Activated naive CD8-positive, alpha-beta T cell treated with anti-CD3 and anti-CD28 coated beads, Interleukin-2, amount 10 ng/mL, durations not matched to agents 7 days and 5 days (primary cell): ENCODE results near the gene C8B. TPM values are rescaled to one million over a fixed set of nuclear protein-coding genes. Genes with fewer than 3 reads are reported as not detected.

Experiments used
- ATAC-seq: fragments of 150-1000 bp; cut with Tn5 transposase; one replicate; pipeline ENCODE4 v1.10.0; 2021; ENCODE audit warnings: low read depth, moderate library complexity
- POLR2A ChIA-PET: fragments of 350-600 bp; sonication (Branson Sonifier 250); formaldehyde crosslinking; loops from one replicate; lab custom pipeline; 2021; ENCODE audit warnings: antibody characterized with exemption; lab: Charles Lee
- DNase-seq: peaks from one replicate; pipeline ENCODE4 v3.0.0; 2021
- H3K27ac Mint-ChIP-seq: one replicate; pipeline ENCODE4 v1.8.0; 2022; ENCODE audit warnings: mild to moderate bottlenecking, mixed read lengths
- H3K27me3 Mint-ChIP-seq: one replicate; pipeline ENCODE4 v1.8.0; 2022; ENCODE audit warnings: mild to moderate bottlenecking, moderate library complexity, mixed read lengths
- H3K36me3 Mint-ChIP-seq: one replicate; pipeline ENCODE4 v1.8.0; 2021; ENCODE audit warnings: mild to moderate bottlenecking, mixed read lengths
- H3K4me1 Mint-ChIP-seq: one replicate; pipeline ENCODE4 v1.8.0; 2021; ENCODE audit warnings: mixed read lengths
- H3K4me3 Mint-ChIP-seq: one replicate; pipeline ENCODE4 v1.8.0; 2022; ENCODE audit warnings: mild to moderate bottlenecking, moderate library complexity, mixed read lengths
- H3K9me3 Mint-ChIP-seq: one replicate; pipeline ENCODE4 v1.8.0; 2021; ENCODE audit warnings: mixed read lengths
- total RNA-seq, 2 experiments: library from RNA; stranded (reverse); gene quantifications; one replicate each; pipeline ENCODE4 v1.2.3, GENCODE V29; 2021

C8B gene
- total RNA-seq, 2 experiments from 2014 or later = not detected

DNA sequence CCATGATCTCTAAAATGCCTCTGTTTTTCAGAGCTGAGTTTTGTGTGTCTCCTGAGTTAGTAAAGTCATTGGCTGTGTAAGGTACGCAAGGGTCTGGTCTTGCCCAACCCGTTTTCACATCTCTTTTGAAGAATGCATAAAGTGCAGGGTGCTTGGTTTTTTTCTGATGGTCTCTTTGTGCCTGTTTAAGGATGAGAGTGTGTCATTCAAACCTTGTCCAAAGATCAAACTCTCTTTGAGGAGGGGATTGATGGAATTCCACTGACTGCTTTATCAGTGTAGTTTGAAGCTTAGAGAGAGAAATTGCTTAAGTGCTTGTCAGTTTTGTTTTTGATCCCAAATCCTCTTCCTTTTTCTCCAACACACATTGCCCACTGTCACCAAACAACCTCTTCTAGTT is 20.0 kb upstream of the C8B start:
- ATAC-seq (no peak), DNase-seq (no peak)
- no peak overlapping the region for H3K27ac Mint-ChIP-seq
- H3K4me3 Mint-ChIP-seq = no peak overlapping the region
- no peaks in the 10 kb centered on the region for H3K9me3 Mint-ChIP-seq
- peaks cover 4% of the 10 kb centered on the region for H3K27me3 Mint-ChIP-seq
- no peaks in the 10 kb centered on the region for H3K4me1 Mint-ChIP-seq
- POLR2A ChIA-PET = no interaction called here
- H3K36me3 Mint-ChIP-seq = no peaks in the 10 kb centered on the region

DNA sequence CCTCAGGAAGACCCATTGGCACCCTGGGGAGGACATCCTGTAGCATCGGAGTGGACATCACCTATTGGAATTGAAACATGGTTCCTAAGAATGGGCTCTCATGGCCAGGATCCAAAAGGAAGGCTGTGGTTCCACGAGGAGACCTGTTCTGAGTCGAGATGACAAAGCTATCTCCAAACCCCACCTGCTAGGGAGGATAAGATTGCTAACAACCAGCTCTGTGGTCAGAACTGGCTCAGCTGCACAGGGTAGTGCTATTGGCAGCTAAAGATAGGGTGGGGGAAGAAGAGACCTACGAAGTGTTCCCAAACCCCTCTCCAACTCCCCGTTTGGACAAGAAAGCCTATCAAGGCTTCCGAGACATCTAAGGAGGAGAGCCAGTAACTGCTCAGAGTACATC is 17.7 kb upstream of the C8B start:
- no peaks in the 10 kb centered on the region for H3K36me3 Mint-ChIP-seq
- DNase-seq (no peak), ATAC-seq (no peak)
- H3K4me1 Mint-ChIP-seq = no peaks in the 10 kb centered on the region
- H3K27me3 Mint-ChIP-seq = peaks cover 7% of the 10 kb centered on the region
- H3K27ac Mint-ChIP-seq = no peak overlapping the region
- no peaks in the 10 kb centered on the region for H3K9me3 Mint-ChIP-seq
- no peak overlapping the region for H3K4me3 Mint-ChIP-seq
- POLR2A ChIA-PET = no interaction called here

DNA sequence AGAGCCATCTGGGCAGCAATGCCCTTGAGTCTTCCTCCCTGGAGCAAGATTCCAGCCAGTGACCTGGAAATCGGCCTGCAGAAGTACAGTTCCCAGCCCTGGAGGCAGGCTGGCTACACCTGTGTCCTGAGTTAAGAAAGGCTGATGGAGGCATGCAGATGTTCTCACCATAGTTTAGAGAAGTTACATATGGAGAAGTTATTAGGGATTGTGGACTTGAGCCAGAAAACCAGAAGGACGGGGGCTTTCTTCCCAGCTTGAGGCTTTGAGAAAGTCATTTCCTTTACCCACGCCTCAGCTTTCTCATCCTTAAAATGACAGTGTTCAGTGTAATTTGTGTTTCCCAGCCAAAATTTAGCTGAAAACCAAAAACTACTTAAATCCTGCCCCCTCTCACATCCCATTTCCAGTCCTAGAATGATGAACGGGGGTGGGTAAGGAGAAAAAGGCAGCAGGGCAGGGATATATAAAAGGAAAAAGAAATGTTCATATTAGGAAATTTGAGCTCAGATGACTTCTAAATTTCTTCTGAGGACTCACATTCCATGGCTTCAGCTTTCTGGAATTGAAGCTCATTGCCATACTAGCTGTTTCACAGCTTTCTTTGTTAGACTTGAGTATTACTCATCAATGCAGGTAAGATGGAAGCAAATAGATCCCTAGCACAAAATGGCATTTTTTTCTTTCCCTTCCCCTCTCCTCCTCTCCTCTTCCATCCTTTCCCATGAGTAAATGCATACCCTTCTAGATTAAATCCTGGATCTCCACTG is 14.4 kb upstream of the C8B start:
- no peaks in the 10 kb centered on the region for H3K4me1 Mint-ChIP-seq
- no peaks in the 10 kb centered on the region for H3K9me3 Mint-ChIP-seq
- no peak overlapping the region for H3K27ac Mint-ChIP-seq
- DNase-seq (no peak), ATAC-seq (no peak)
- peaks cover 4% of the 10 kb centered on the region for H3K27me3 Mint-ChIP-seq
- POLR2A ChIA-PET = no interaction called here
- H3K36me3 Mint-ChIP-seq = no peaks in the 10 kb centered on the region
- no peak overlapping the region for H3K4me3 Mint-ChIP-seq

DNA sequence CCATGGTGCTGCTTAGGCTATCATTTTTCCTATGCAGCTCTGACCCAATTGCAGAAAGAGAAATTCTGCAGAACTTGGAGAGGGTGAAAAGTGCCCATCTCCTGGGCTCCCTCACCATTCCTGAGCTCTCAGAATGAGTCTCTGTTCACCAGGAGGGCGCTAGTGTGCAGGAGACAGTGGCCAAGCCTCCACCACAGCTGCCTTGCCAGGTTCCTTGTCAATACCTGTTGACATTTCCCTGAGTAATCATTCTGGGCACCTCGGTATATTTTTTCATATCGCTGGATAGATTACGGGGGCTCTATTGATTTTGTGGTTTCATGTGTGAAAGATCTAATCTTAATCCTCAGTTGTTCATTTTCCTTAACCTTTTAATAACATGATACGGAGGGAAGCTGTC is 13.0 kb upstream of the C8B start:
- no peak for ATAC-seq
- no peak overlapping the region for H3K27ac Mint-ChIP-seq
- no peaks in the 10 kb centered on the region for H3K36me3 Mint-ChIP-seq

DNA sequence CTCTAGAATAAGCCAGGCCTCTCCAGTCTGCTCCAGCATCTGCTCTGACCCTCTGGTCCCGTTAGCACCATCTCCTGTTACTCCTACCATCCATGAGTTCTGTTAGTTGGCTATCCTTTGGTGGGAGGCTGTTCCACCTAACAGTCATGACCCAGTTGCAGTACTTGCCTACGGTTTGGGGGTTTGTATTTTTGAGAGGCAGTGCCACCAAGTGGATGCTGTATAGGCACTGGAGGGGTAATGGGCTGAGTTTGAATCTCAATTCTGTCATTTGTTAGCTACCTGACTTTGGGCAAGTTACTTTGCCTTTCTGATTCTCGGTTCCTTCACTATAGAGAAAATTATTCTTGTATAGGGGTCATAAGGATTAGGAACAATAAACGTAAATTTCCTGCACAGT is 12.1 kb upstream of the C8B start:
- Mint-ChIP-seq H3K36me3 (no peaks in the 10 kb centered on the region), H3K4me3 (no peak overlapping the region), H3K27me3 (peaks cover 4% of the 10 kb centered on the region), H3K4me1 (no peaks in the 10 kb centered on the region), H3K27ac (no peak overlapping the region), H3K9me3 (no peaks in the 10 kb centered on the region)
- ATAC-seq (no peak), DNase-seq (no peak)
- POLR2A ChIA-PET = no interaction called here

More for the DNA sequence above, 13.0 kb upstream of the C8B start:
- peaks cover 4% of the 10 kb centered on the region for H3K27me3 Mint-ChIP-seq
- POLR2A ChIA-PET = no interaction called here
- no peaks in the 10 kb centered on the region for H3K4me1 Mint-ChIP-seq
- no peak overlapping the region for H3K4me3 Mint-ChIP-seq
- H3K9me3 Mint-ChIP-seq = no peaks in the 10 kb centered on the region
- no peak for DNase-seq

DNA sequence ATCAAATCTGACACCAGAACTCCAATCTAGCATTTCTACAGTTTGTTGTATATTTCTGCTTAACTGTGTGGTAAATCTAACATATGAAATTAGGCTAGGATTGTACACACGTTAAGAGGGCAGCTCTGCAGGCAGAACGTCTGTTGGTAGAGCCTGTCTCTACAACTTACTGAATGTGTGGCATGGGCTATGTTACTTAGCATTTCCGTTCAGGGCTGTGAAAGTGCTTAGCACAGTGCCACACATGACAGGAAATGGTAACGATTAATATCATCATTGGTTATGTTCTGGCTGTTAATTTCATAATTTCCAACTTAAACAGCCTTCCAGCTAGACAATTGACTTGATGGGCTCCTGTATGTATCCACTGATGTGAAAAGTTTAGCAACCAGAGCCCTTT is 9.6 kb upstream of the C8B start:
- POLR2A ChIA-PET = no interaction called here
- DNase-seq (no peak), ATAC-seq (no peak)
- H3K36me3 Mint-ChIP-seq = no peaks in the 10 kb centered on the region
- no peak overlapping the region for H3K27ac Mint-ChIP-seq
- H3K9me3 Mint-ChIP-seq = no peaks in the 10 kb centered on the region
- no peak overlapping the region for H3K4me3 Mint-ChIP-seq
- no peaks in the 10 kb centered on the region for H3K27me3 Mint-ChIP-seq
- H3K4me1 Mint-ChIP-seq = no peaks in the 10 kb centered on the region

DNA sequence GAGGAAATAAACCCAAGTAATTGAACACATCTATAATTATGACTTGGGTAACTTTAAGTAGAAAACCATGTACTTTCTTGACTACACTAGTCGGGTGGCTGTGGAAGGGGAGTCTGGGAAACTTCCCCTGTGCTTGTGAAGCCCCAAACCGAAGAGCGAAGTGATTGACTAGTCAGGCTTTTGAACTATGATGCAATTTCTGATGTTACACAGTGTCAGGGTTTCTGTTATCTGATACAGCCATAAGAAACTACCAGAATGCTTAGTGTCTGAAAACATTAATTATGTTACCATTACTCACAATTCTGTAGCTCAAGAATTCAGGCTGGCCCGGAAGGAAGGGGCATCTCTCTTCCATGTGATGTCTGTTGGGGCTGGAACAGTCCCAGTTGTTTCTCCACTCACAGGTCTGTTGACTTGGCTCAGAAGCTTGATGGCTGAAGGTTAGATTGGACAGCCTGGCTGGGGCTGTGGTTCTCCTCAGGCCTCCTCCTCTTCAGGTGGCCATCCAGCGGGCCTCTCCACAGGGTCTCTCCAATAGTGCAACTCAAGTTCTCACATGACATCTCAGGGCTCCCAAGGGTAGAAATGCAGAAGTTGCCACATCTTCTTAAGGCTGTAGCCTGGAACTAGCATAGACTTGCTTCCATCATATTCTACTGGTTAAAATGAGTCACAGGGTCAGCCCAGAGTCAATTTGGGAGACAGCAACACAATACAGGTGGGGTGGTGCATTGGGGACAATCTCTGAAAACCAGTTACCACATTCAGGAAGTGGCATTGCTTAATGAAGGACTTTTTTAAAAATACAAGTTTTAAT is 8.3 kb upstream of the C8B start:
- Mint-ChIP-seq H3K27me3 (no peaks in the 10 kb centered on the region), H3K4me3 (no peak overlapping the region), H3K27ac (no peak overlapping the region), H3K4me1 (no peaks in the 10 kb centered on the region), H3K36me3 (no peaks in the 10 kb centered on the region), H3K9me3 (no peaks in the 10 kb centered on the region)
- ATAC-seq (no peak), DNase-seq (no peak)
- POLR2A ChIA-PET = no interaction called here

DNA sequence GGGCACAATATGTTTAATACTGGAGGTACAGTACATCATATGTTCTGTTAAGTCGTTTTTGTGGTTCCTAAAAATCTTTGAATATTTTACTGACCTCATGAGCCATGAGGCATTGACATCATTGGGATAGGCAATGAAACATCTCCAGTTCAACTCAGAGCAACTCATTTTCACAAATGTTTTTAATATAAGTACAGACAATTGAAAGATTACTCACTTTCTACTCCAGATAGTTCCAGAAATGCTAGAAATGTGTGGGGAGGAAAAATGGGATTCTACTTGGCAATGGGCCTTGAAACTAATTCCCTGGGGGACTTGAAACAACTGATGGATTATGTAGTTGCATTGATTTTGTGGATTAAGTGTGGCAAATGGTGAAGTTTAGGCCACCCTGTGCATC is 7.2 kb upstream of the C8B start:
- Mint-ChIP-seq H3K36me3 (no peaks in the 10 kb centered on the region), H3K4me3 (no peak overlapping the region), H3K9me3 (no peaks in the 10 kb centered on the region), H3K27ac (no peak overlapping the region), H3K27me3 (no peaks in the 10 kb centered on the region), H3K4me1 (no peaks in the 10 kb centered on the region)
- ATAC-seq (no peak), DNase-seq (no peak)
- POLR2A ChIA-PET = no interaction called here

DNA sequence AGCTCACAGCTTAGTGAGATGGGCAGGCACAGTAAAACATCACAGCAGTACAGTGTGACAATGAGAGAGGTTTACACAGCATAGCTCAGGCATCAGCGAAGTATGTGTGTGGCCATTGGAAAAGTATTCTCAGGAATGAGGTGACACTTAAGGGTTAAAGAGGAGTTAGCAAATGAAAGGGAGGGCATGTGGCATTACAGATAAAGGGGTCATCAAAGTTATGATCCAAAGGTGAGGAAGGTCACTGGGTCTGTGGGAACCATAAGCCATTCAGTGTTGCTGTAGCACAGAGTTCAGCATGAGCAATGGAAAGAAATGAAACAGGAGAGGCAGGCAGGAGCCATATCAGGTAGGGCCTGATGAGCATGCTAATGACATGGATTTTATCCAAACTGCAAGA is 4.5 kb upstream of the C8B start:
- Mint-ChIP-seq H3K4me1 (no peaks in the 10 kb centered on the region), H3K27ac (no peak overlapping the region), H3K27me3 (no peaks in the 10 kb centered on the region), H3K36me3 (no peaks in the 10 kb centered on the region), H3K4me3 (no peak overlapping the region), H3K9me3 (no peaks in the 10 kb centered on the region)
- no peak for ATAC-seq
- POLR2A ChIA-PET = no interaction called here
- DNase-seq = no peak

DNA sequence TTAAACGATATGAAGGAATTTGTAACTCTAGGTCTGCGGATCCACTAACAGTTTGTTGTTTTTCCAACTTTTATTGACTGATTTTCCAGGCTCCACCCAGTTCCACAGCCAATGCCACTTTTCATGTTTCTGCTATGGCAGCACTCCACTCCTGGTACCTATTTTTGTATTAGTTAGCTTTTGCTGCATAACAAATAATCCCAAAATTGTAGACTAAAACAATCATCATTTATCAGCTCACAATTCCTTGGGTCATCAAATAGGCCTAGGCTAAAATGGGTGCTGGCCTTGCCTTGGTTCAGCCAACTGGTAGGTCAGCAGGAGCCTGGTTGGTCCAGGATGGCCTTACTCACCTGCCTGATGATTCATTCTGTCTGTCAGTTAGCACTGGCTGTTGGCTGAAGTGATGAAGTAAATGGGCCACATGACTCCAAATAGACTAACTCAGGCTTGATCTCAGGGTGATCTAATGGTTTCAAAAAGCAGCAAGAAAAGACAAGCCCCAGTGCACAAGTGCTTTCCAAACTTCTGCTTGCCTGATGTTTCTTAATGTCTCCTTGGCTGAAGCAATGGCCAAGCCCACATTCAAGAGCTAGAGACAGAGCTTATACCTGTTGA is 3.2 kb upstream of the C8B start:
- POLR2A ChIA-PET = no interaction called here
- ATAC-seq = no peak
- no peaks in the 10 kb centered on the region for H3K27me3 Mint-ChIP-seq

DNA sequence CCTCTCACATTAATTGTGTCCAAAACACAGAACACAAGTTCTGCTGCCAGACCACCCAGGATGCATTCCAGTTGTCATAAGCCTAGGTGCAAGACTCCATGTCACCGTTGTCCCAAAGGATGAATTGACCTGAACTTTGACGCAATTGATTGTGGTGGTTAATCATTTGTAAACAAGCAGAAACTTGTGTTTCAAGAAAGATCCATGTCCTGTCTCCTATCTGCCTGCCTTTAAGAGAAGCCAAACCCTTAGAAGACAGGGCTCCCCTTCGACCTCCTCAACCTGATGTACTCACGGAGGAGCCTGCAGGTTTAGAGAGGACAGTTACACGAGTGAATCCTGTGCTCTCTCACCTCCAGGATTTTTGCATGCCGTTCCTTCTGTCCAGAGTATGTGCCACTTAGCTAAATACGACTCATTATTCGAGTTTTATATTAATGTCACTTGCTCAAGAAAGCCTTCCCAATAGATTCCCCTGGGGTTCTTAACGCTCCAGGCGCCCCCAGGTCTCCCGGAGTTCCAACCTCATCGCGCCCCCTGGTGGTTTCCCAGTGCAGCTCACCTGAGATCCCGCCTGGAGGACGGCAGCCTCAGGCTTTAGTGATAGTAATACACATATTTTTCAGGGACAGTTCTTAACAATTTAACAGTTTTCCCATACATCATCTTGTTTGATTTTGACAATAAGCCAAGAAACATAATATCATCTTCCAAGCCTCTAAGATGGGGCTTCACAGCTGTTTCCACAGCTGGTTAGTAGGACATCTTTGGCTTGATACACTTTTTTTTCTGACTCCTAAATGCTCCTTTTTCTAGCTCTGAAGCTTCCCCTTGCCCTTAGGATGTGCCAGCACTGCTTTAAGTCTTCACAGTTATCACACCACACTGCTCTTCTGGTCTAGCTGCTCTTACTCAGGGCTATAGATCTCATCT is 2.4 kb upstream of the C8B start:
- no peak overlapping the region for H3K27ac Mint-ChIP-seq

More for the DNA sequence above, 3.2 kb upstream of the C8B start:
- H3K4me3 Mint-ChIP-seq = no peak overlapping the region
- H3K9me3 Mint-ChIP-seq = no peaks in the 10 kb centered on the region
- no peaks in the 10 kb centered on the region for H3K36me3 Mint-ChIP-seq
- DNase-seq = no peak
- H3K4me1 Mint-ChIP-seq = no peaks in the 10 kb centered on the region
- no peak overlapping the region for H3K27ac Mint-ChIP-seq

DNA sequence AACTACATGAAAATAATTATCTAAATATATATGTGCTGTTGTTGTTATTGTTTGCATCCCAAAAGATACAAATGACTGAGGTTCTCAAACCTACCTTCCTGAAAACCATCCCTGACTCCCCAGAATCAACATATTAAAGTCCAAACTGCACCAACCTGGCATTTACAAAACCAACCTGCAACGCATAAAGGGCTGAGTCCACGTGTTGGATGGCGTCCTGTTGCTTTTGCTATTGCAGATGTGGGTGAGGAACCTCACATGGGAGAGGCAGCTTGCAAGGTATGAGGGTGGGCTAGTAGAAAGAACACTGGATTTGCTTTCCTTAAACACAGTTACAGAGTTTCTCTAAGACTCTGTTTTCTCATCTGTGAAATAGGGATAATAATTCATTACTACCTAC is 1.5 kb upstream of the C8B start:
- DNase-seq (no peak), ATAC-seq (no peak)
- no peak overlapping the region for H3K27ac Mint-ChIP-seq
- no peaks in the 10 kb centered on the region for H3K4me1 Mint-ChIP-seq
- no peak overlapping the region for H3K4me3 Mint-ChIP-seq
- no peaks in the 10 kb centered on the region for H3K36me3 Mint-ChIP-seq
- H3K27me3 Mint-ChIP-seq = no peaks in the 10 kb centered on the region
- no peaks in the 10 kb centered on the region for H3K9me3 Mint-ChIP-seq
- POLR2A ChIA-PET = no interaction called here

More for the DNA sequence above, 2.4 kb upstream of the C8B start:
- Mint-ChIP-seq H3K27me3 (no peaks in the 10 kb centered on the region), H3K4me3 (no peak overlapping the region), H3K4me1 (no peaks in the 10 kb centered on the region), H3K9me3 (no peaks in the 10 kb centered on the region), H3K36me3 (no peaks in the 10 kb centered on the region)
- POLR2A ChIA-PET = no interaction called here
- DNase-seq (no peak), ATAC-seq (no peak)

DNA sequence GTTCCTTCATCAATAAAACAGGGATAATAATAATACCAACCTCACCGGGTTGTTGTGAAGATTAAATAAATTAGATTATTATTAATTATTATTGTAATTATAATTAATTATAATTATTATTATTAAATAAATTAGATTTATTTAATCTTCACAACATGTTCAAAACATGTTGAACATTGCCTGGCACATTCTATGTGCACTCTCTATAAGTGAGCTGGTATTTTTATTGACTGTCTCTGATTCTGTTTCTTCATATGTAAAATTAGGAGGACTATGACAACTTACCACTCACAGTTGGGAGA is 834 bp upstream of the C8B start:
- no peak overlapping the region for H3K4me3 Mint-ChIP-seq
- DNase-seq = no peak
- H3K4me1 Mint-ChIP-seq = no peaks in the 10 kb centered on the region
- no peaks in the 10 kb centered on the region for H3K36me3 Mint-ChIP-seq
- no peak for ATAC-seq
- no peak overlapping the region for H3K27ac Mint-ChIP-seq
- H3K9me3 Mint-ChIP-seq = no peaks in the 10 kb centered on the region
- H3K27me3 Mint-ChIP-seq = no peaks in the 10 kb centered on the region
- POLR2A ChIA-PET = no interaction called here
